HepG2 (cell line): ENCODE data around the gene NUB1.

ENCODE experiments used
- CTCF ChIP-seq: sonication (generic); formaldehyde crosslinking; IDR thresholded peaks from 2 replicates; pipeline ENCODE4 v1.5.0; 2020; ENCODE audit warnings: mild to moderate bottlenecking, missing genetic modification reagents, moderate library complexity
- MAX ChIP-seq: IDR thresholded peaks from 2 replicates; pipeline ENCODE4 v1.6.1; 2012; ENCODE audit warnings: inconsistent platforms
- MYC ChIP-seq: sonication (generic); formaldehyde crosslinking; IDR thresholded peaks from 2 replicates; pipeline ENCODE4 v1.9.0; 2021; ENCODE audit warnings: missing genetic modification reagents, borderline replicate concordance
- NFE2L1 ChIP-seq: sonication (generic); formaldehyde crosslinking; IDR thresholded peaks from 2 replicates; pipeline ENCODE4 v1.4.0; 2020; ENCODE audit warnings: missing genetic modification reagents, mild to moderate bottlenecking, borderline replicate concordance
- SMARCE1 ChIP-seq: fragments of 450-650 bp; IDR thresholded peaks from 2 replicates; pipeline ENCODE4 v1.6.1; 2017; ENCODE audit warnings: borderline replicate concordance
- TCF7L2 ChIP-seq: IDR thresholded peaks from 2 replicates; pipeline ENCODE4 v1.6.1; 2011; ENCODE audit warnings: mild to moderate bottlenecking, low read depth, low read length, moderate library complexity
- YY1 ChIP-seq: IDR thresholded peaks from 2 replicates; pipeline ENCODE4 v1.6.1; 2011; ENCODE audit warnings: low read length, low read depth, moderate library complexity, mild to moderate bottlenecking; ENCODE audit not compliant: insufficient read depth, insufficient replicate concordance
- ZBTB43 ChIP-seq: sonication (generic); formaldehyde crosslinking; conservative IDR thresholded peaks from 2 replicates; pipeline ENCODE4 v1.4.0; 2020; ENCODE audit warnings: missing genetic modification reagents
- ZNF280B ChIP-seq: sonication (generic); formaldehyde crosslinking; IDR thresholded peaks from 2 replicates; pipeline ENCODE4 v1.5.0; 2020; ENCODE audit warnings: missing genetic modification reagents, mild to moderate bottlenecking, borderline replicate concordance
- ZNF335 ChIP-seq: sonication (generic); formaldehyde crosslinking; IDR thresholded peaks from 2 replicates; pipeline ENCODE4 v1.4.0; 2020; ENCODE audit warnings: missing genetic modification reagents
- ZNF432 ChIP-seq: sonication (generic); formaldehyde crosslinking; IDR thresholded peaks from 2 replicates; pipeline ENCODE4 v1.5.0; 2020; ENCODE audit warnings: missing genetic modification reagents, mild to moderate bottlenecking, borderline replicate concordance
- ZNF503 ChIP-seq: sonication (generic); formaldehyde crosslinking; IDR thresholded peaks from 2 replicates; pipeline ENCODE4 v1.4.0; 2020; ENCODE audit warnings: missing genetic modification reagents
- ZNF672 ChIP-seq: sonication (generic); formaldehyde crosslinking; IDR thresholded peaks from 2 replicates; pipeline ENCODE4 v1.8.1; 2022; ENCODE audit warnings: missing genetic modification reagents

GRCh38 chr7:151425670-151426440 is 84.2 kb downstream of the NUB1 start:
- TF ChIP-seq ZBTB43 (CRISPR knock-in tag) (no peak), ZNF280B (CRISPR knock-in tag) (no peak), CTCF (no peak), MYC (CRISPR knock-in tag) (no peak), ZNF432 (CRISPR knock-in tag) (no peak), TCF7L2 (no peak), ZNF503 (CRISPR knock-in tag) (no peak), NFE2L1 (no peak), ZNF672 (CRISPR knock-in tag) (no peak), SMARCE1 (no peak), ZNF335 (CRISPR knock-in tag) (no peak), YY1 (no peak), MAX (no peak)
